HG02870 (cell line): ENCODE data around the gene ABCF1.
A peak's percentile ranks its signal among the peaks of the same experiment; 100 is the strongest.

ENCODE experiments used
- ATAC-seq: cut with Tn5 transposase; IDR thresholded peaks from one replicate; pipeline ENCODE4 v1.9.1; 2021; ENCODE audit warnings: mild to moderate bottlenecking, moderate library complexity; ENCODE audit not compliant: unreplicated experiment

The ABCF1 gene

DNA sequence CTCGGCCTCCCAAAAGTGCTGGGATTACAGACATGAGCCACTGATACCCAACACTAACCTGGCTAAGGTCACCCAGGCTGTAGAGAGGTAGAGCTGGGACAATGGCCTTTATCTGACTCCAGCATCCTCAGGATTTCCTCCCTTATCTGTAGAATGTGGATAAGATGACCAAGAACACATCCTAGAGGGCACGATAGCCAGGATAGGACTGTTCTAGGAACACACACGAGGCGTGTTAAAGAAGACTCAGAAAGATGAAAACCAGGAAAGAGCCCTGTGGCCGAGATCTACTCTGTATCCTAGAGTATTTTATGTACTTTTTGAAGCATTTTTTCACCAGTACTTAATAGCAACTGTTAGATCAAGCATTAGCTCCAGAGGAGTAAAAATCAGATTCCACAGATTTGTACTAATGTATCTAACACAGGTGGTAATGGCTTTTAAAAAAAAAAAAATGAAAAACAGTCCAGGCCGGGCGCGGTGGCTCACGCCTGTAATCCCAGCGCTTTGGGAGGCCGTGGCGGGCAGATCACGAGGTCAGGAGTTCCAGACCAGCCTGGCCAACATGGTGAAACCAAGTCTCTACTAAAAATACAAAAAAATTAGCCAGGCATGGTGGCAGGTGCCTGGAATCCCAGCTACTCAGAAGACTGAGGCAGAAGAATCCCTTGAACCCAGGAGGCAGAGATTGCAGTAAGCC is 28.5 kb downstream of the ABCF1 start:
- no peak for ATAC-seq

DNA sequence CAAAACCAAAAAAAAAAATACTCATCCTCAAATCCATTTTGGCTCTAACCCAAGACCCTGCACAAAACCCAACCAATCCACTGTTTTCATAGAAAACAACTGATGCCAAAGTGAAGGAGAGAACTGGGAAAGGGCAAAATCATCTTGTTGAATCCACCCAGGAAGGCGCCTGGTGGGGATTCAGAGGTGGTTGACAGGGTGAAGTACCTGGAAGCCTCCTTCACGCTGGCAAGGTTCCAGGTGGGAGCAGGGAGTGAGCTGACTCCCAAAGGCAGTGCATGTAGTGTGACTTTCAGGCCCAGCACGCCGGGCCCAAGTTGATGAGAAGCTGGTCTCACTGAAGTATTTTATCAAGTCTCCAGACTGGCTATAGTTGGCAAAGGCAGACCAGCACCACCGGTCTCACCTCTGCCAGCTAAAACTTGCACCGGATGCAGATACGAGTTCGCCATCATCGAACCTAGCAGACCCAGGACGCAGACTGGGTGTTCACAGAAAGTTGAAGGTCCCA is 29.3 kb downstream of the ABCF1 start:
- no peak for ATAC-seq

DNA sequence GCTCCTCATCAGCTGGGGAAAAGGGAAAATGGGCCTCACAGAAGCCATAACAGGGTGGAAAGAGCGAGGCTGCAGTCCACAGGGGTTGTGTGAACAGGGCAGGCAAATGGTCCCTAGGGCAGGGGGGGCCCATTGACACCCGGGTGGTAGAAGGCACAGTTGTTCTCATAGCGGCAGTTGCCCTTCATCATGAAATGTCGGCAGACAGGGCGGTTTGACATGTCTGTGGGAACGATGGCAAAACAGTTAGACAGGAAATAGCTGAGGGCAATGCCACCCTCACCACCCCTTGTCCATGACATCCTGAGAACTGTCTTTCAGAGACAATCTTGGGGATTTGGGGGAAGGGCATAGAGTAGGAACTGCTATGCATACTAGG is 30.2 kb downstream of the ABCF1 start:
- ATAC-seq, result no peak

DNA sequence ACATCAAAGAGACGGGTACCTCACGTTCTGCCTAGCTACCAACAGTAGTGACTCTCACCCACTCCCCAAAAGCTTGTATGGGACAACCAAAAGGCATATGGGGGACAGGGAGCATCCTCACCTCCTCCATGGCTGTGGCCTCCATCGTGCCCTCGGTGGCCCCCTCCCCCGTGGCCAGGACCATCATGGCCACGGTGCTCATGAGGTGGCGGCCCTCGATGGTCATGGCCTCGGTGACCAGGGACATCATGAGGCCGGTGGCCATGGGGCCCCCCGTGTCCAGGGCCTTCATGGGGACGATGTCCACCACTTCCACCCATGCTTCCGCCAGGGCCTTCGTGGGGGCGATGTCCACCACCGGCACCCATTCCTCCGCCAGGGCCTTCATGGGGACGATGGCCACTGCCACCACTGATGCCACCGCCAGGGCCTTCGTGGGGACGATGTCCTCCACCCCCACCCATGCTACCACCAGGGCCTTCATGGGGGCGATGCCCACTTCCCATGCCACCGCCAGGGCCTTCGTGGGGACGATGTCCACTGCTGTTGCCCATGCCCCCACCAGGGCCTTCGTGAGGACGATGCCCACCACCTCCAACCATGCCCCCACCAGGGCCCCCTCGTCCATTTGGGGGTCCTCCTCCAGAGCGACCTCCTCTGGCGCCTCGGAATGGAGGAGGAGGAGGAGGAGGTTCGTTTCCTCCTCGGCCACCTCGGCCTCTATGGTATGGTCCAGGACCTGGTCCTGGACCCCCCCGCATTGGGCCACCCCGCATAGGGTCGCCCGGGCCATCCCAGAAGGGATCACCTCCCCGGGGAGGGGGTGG is 30.8 kb downstream of the ABCF1 start:
- ATAC-seq, result no peak

DNA sequence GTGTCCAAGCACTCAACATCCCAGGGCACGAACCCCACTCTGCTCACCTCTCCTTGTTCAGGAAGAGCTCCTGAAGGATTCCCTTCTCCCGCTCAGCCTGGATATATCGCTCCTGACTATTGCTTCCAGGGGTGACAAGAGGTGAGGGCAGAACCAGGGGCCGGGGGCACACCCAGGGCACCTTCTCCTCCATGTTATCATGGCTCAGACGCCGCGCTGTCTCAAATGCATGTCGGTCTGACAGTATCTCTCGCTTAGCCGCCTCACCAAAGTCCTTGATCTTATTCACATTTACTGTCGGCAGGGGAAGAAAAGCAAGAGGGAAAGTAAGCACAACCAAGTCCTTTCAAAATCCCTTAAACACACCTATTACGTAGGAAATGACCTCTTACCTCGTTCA is 32.7 kb downstream of the ABCF1 start:
- ATAC-seq, result no peak

GRCh38 chr6:30610065-30610464 is 38.8 kb downstream of the ABCF1 start:
- no peak for ATAC-seq

DNA sequence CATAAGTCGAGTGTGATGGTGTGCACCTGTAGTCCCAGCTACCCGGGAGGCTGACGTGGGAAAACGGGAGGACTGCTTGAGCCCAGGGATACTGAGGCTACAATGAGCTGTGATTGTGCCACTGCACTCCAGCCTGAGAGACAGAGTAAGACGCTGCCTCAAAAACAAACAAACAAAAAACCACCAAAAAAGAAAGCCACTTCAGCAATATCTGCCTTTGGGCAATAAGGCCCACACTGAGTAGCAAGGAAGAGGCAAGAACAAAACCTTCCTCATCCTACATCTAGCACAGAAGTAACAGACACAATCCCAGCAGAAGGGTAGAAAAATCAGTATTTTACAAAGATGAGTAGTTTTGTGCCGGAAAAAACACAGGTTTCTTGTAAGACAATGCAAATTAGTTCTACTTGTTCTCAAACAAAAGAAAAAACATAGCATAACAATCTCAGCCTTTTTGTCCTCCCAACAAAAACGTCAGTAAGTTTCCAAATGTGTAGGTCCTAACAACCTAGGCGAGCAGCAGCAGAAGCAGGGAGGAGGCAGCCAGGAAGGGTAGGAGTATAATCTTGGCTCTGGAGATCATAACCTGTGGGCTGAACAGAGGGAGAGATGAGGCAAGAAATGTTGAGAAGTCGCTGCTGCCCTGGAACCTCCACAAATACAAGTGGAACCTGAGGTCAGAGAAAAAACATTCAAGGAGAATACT is 40.1 kb downstream of the ABCF1 start:
- no peak for ATAC-seq

GRCh38 chr6:30611856-30612194 is 40.6 kb downstream of the ABCF1 start:
- no peak for ATAC-seq

- ATAC-seq, result no peak
Measured at GRCh38 chr6:30612213-30612612, 41.0 kb downstream of the ABCF1 start.

- no peak for ATAC-seq
Measured at GRCh38 chr6:30612687-30613248, 41.5 kb downstream of the ABCF1 start.

GRCh38 chr6:30613251-30614043 is 42.2 kb downstream of the ABCF1 start:
- ATAC-seq, result no peak

- ATAC-seq, result no peak
Measured at GRCh38 chr6:30614044-30614842, 43.0 kb downstream of the ABCF1 start.

GRCh38 chr6:30614843-30615218 is 43.6 kb downstream of the ABCF1 start:
- ATAC-seq, result no peak

DNA sequence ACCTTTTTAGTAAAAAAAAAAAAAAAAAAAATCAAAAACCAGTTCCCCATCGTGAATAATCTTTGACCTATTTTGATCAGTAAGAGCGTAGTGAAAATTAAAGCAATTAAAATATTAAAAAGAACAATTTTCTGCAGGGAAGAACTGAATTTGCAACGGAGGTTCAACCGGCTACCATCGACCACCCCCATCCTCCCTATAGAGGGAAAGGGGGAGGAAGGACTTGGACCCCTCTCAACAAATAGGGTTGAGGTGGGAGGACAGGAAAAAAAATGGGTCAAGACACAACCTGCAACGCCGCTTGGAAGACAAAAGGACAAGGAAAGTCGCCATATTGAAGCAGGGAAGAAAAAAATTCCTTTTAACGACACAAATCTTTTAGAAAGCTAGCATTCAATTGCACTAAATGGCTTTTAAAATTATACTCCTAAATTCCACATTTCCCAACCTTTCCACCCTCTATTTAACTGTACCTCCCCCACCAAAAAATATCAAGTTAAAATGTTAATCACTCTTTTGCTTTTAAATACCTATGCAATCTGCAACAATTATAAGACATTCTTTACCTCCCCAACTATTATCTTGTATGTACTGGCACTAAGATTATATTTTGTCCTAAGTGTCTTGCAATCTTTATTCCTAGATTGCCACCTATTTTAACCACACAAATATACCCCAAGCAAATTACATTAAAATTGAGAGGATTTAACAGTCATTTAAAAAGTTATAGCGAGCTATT is 44.1 kb downstream of the ABCF1 start:
- ATAC-seq, result no peak

DNA sequence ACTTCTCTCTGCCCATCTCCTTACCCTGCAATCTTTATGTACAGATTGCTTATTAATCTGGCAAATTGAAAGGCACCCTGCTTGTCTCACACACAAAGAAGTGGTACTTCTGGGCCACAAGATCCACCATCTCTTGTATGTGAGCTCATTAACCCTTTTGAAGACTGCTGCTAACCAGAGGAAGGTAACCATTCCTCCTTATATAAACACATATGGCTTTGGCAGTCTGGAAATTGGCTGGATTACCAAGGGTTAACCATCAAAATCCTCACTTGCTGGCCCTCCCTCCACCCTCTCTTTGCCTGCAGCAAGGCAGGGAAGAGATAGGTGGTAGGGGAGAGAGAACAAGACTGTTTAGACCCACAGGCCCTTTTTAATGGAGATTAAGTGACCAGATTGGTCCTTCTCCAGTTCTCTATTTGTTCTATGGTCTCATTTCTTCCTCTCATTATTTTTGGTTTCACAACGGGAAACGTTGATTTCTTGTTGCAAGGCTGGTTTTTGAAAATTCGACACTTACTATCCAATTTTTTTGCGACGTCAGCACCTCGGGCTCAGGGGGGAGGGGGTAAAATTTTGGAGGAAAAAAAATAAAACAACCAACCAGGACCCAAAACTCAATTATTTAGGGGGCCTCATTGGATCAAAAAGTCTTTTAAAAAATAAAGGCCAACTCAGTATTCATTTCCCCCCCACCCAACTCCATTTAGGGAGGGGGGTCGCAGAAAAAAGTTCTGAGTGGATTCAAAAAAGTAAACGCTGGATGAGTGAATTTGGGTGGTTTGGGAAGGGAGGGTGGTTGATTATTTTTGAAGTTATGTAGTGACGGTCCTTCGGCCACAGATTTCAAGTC is 44.9 kb downstream of the ABCF1 start:
- no peak for ATAC-seq

- ATAC-seq, result peak; percentile 82
Measured at GRCh38 chr6:30616811-30617564, 45.7 kb downstream of the ABCF1 start, which contains the start of gene PPP1R10. Gene PPP1R10, minus strand, starts transcription at chr6:30617243. Its CDS starts 7,299 bp downstream, at chr6:30609944.

DNA sequence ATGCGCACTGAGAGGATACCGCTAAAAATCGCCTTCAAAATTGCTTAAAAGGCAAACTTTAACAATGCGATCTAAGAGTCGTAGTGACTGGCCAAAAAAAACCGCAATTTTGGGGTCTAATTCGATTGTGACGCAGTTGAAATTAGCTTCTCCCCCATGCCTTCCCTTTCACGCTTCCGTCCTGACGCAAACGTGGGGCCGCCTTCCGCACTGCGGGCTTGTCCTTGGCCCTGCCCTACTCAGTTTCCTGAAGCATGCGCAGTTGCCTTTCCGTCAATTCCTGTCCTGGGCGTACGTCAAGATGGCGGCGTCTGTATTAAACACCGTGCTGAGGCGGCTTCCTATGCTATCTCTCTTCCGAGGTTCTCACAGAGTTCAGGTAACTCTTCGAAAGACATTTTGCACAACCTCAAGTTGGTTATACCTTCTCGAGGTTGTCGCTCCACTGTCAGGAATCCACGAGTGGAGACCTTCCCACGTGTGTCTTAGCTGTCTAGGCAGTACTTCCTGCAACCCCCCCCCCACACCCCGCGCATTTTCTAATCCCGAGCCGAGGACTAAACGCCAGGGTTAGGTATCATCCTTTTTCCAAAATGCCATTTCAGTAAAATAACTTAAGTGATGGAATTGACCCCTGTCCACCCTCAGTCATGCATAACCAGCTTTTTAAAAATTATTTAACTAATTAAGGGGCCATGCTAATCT is 46.5 kb downstream of the ABCF1 start, which contains the start of gene MRPS18B:
Gene MRPS18B (plus strand): TSS at position 276 of the 705 bp plus-strand sequence. CDS start 26 bp downstream, at position 302.
- peak; percentile 70 for ATAC-seq
